OCI-LY7 (cell line): ENCODE results near the gene JAK1. TPM values are rescaled to one million over a fixed set of nuclear protein-coding genes. Genes with fewer than 3 reads are reported as not detected.

ENCODE experiments used
- BruUV-seq: library from RNA; stranded (reverse); fragments of 400-500 nt; replicated peaks from 2 replicates; lab custom pipeline; 2021; lab: Mats Ljungman, UMichigan
- CTCF ChIA-PET: fragments of 300-600 bp; sonication (Branson Sonifier 250); formaldehyde crosslinking; loops from one replicate; lab custom pipeline; 2022; ENCODE audit warnings: antibody characterized with exemption; ENCODE audit not compliant: unreplicated experiment; lab: Charles Lee
- POLR2A ChIA-PET: fragments of 300-600 bp; sonication (Branson Sonifier 250); formaldehyde crosslinking; loops from one replicate; lab custom pipeline; 2022; ENCODE audit warnings: antibody characterized with exemption; lab: Charles Lee
- DNase-seq: peaks from one replicate; pipeline ENCODE4 v3.0.0-alpha.2; 2015; ENCODE audit warnings: low spot score
- H2AFZ ChIP-seq: fragments of 200-600 bp; sonication (generic), shearing (Covaris generic); 2 replicates; pipeline ENCODE4 v1.6.1; 2014; ENCODE audit warnings: mild to moderate bottlenecking, antibody characterized with exemption, low read length, moderate library complexity
- H3K27ac ChIP-seq: fragments of 200-600 bp; sonication (generic); 2 replicates; pipeline ENCODE4 v1.5.1; 2014; ENCODE audit warnings: mixed run types, low read depth, mild to moderate bottlenecking, moderate library complexity, low read length, inconsistent platforms; ENCODE audit not compliant: poor library complexity, severe bottlenecking
- H3K36me3 ChIP-seq: fragments of 200-600 bp; sonication (generic); 2 replicates; pipeline ENCODE4 v1.6.1; 2014; ENCODE audit warnings: mild to moderate bottlenecking, antibody characterized with exemption, low read length, moderate library complexity, mixed read lengths; ENCODE audit not compliant: insufficient read depth
- H3K4me1 ChIP-seq: fragments of 200-600 bp; sonication (generic); 2 replicates; pipeline ENCODE4 v1.5.1; 2014; ENCODE audit warnings: mild to moderate bottlenecking, low read length; ENCODE audit not compliant: insufficient read depth, poor library complexity, severe bottlenecking
- H3K4me2 ChIP-seq: fragments of 200-600 bp; sonication (generic); 2 replicates; pipeline ENCODE4 v1.6.1; 2014; ENCODE audit warnings: mild to moderate bottlenecking, low read length
- H3K4me3 ChIP-seq: fragments of 200-600 bp; sonication (generic); 2 replicates; pipeline ENCODE4 v1.5.1; 2014; ENCODE audit warnings: mild to moderate bottlenecking, low read depth, low read length; ENCODE audit not compliant: poor library complexity, severe bottlenecking
- H3K79me2 ChIP-seq: fragments of 200-600 bp; sonication (generic); 2 replicates; pipeline ENCODE4 v1.6.1; 2016; ENCODE audit warnings: low read depth, mild to moderate bottlenecking, low read length, moderate library complexity, mixed read lengths; ENCODE audit not compliant: insufficient read depth
- H3K9me2 ChIP-seq: fragments of 200-600 bp; sonication (generic); 2 replicates; pipeline ENCODE4 v1.6.1; 2016; ENCODE audit warnings: mild to moderate bottlenecking, low read length, mixed read lengths; ENCODE audit not compliant: insufficient read depth
- H3K9me3 ChIP-seq: fragments of 200-600 bp; sonication (generic); 2 replicates; pipeline ENCODE4 v1.6.1; 2014; ENCODE audit warnings: mild to moderate bottlenecking, mixed run types, low read length, mixed read lengths
- H4K20me1 ChIP-seq: fragments of 200-600 bp; sonication (generic); 2 replicates; pipeline ENCODE4 v1.6.1; 2014; ENCODE audit warnings: mild to moderate bottlenecking, antibody characterized with exemption, low read length, moderate library complexity, mixed read lengths; ENCODE audit not compliant: insufficient read depth
- CTCF ChIP-seq: fragments of 200-600 bp; sonication (generic); conservative IDR thresholded peaks from 2 replicates; pipeline ENCODE4 v1.5.1; 2014; ENCODE audit warnings: mild to moderate bottlenecking, antibody characterized with exemption, low read length, moderate library complexity, mixed read lengths
- EZH2phosphoT487 ChIP-seq: fragments of 200-600 bp; sonication (generic); IDR thresholded peaks from 2 replicates; pipeline ENCODE4 v1.6.1; 2018; ENCODE audit warnings: low read depth, borderline replicate concordance, mild to moderate bottlenecking, mixed run types, antibody characterized with exemption, low read length, moderate library complexity, mixed read lengths
- intact Hi-C: fragments of 100-400 bp; cut with micrococcal nuclease; formaldehyde crosslinking; loops from one replicate; pipeline ENCODE4 v1.10.0; 2022; ENCODE audit not compliant: unreplicated experiment
- total RNA-seq, 2 experiments: library from RNA; depleted of rRNA in 1 of 2; stranded (reverse); fragments of >200 nt in 1 of 2; shearing (Covaris generic) in 1 of 2; gene quantifications; 2 replicates each; pipeline ENCODE4 v1.2.3, GENCODE V29; 2014 to 2022

JAK1 gene
- total RNA-seq, 2 experiments from 2014 or later: 72.6 to 86.8 TPM

- Histone ChIP-seq H3K4me3 (no peak overlapping the region), H4K20me1 (peaks cover 54% of the 10 kb centered on the region), H3K27ac (no peak overlapping the region), H3K4me2 (no peak overlapping the region), H2AFZ (no peak overlapping the region), H3K4me1 (peaks cover 36% of the 10 kb centered on the region), H3K9me3 (no peaks in the 10 kb centered on the region), H3K79me2 (peaks cover 93% of the 10 kb centered on the region), H3K9me2 (no peaks in the 10 kb centered on the region), H3K36me3 (no peaks in the 10 kb centered on the region)
- CTCF ChIA-PET: interaction anchor here (0.5 kb wide), 1 partner anchor 19 kb away, joined by 3 read pairs; no protein-coding TSS in a partner anchor
- DNase-seq: no peak
- BruUV-seq: no TSS peak
- TF ChIP-seq CTCF (no peak), EZH2phosphoT487 (no peak)
- POLR2A ChIA-PET: interaction anchor here (1.5 kb wide), 1 partner anchor 30 kb away, joined by 3 read pairs; no protein-coding TSS in a partner anchor
- intact Hi-C loops: no loop called here
These were observed 75.5 kb downstream of the JAK1 start for GRCh38 chr1:64890699-64891447.

GRCh38 chr1:64887689-64888217 lies 78.6 kb downstream of the JAK1 start:
- peaks cover 43% of the 10 kb centered on the region for H4K20me1 ChIP-seq

More at GRCh38 chr1:64887689-64888217, 78.6 kb downstream of the JAK1 start:
- Histone ChIP-seq H3K4me1 (peaks cover 22% of the 10 kb centered on the region), H3K4me2 (no peak overlapping the region), H2AFZ (no peak overlapping the region), H3K27ac (no peak overlapping the region), H3K79me2 (peaks cover 66% of the 10 kb centered on the region), H3K4me3 (no peak overlapping the region), H3K36me3 (peaks cover 23% of the 10 kb centered on the region), H3K9me2 (no peaks in the 10 kb centered on the region), H3K9me3 (no peaks in the 10 kb centered on the region)
- no peak for DNase-seq
- BruUV-seq: no TSS peak
- intact Hi-C loops: no loop called here
- POLR2A ChIA-PET: interaction anchor here (1.0 to 1.9 kb wide), 7 partner anchors 8 to 124 kb away, joined by 3 to 6 read pairs (median 4); no protein-coding TSS in a partner anchor
- CTCF ChIA-PET: interaction anchor here (1.3 kb wide), 1 partner anchor 11 kb away, joined by 6 read pairs; no protein-coding TSS in a partner anchor
- TF ChIP-seq CTCF (no peak), EZH2phosphoT487 (no peak)
